GM10266 (cell line): ENCODE measurements around the gene MLLT3.

Experiments
- DNase-seq: peaks from one replicate; pipeline ENCODE4 v3.0.0; 2012; ENCODE audit errors: extremely low spot score
- TF ChIP-seq, protein P1 (sequence below): IDR thresholded peaks from 2 replicates; pipeline ENCODE4 v1.5.1; 2012; ENCODE audit warnings: mild to moderate bottlenecking, low read depth; ENCODE audit not compliant: control insufficient read depth, insufficient read depth; ENCODE audit errors: missing control alignments

MLLT3 gene

GRCh38 chr9:20387062-20387461 is 235.2 kb downstream of the MLLT3 start:
- no peak for DNase-seq
- TF ChIP-seq, protein P1, sequence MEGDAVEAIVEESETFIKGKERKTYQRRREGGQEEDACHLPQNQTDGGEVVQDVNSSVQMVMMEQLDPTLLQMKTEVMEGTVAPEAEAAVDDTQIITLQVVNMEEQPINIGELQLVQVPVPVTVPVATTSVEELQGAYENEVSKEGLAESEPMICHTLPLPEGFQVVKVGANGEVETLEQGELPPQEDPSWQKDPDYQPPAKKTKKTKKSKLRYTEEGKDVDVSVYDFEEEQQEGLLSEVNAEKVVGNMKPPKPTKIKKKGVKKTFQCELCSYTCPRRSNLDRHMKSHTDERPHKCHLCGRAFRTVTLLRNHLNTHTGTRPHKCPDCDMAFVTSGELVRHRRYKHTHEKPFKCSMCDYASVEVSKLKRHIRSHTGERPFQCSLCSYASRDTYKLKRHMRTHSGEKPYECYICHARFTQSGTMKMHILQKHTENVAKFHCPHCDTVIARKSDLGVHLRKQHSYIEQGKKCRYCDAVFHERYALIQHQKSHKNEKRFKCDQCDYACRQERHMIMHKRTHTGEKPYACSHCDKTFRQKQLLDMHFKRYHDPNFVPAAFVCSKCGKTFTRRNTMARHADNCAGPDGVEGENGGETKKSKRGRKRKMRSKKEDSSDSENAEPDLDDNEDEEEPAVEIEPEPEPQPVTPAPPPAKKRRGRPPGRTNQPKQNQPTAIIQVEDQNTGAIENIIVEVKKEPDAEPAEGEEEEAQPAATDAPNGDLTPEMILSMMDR: no peak

- TF ChIP-seq, protein P1: no peak
- DNase-seq: no peak
These were observed 237.7 kb downstream of the MLLT3 start for GRCh38 chr9:20384642-20385041.

- no peak for DNase-seq
- TF ChIP-seq, protein P1: no peak
These were observed 239.7 kb downstream of the MLLT3 start for GRCh38 chr9:20382460-20383071.

DNA sequence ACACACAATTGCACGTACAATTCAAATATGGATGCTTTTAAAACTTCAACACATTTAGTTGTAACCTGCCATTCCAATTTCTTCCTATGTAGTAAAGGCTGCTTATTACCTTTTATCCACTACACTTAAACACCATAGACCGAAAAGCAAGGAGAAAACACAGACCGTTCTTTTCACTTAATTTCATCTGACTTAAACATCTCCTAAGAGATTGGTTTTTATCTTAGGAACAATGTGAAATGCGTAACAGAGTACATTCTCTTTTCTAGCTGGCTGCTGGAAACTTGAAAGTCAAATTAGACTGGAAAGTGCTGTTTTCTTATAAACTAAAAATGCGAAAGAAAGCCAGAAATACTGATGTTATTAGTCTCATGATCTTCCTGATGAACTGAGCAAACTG is 241.8 kb downstream of the MLLT3 start:
- DNase-seq: no peak
- TF ChIP-seq, protein P1: no peak

GRCh38 chr9:20379804-20380225 is 242.5 kb downstream of the MLLT3 start:
- TF ChIP-seq, protein P1: no peak
- DNase-seq: no peak

- TF ChIP-seq, protein P1: no peak
These were observed 243.4 kb downstream of the MLLT3 start for GRCh38 chr9:20378851-20379250.

DNA sequence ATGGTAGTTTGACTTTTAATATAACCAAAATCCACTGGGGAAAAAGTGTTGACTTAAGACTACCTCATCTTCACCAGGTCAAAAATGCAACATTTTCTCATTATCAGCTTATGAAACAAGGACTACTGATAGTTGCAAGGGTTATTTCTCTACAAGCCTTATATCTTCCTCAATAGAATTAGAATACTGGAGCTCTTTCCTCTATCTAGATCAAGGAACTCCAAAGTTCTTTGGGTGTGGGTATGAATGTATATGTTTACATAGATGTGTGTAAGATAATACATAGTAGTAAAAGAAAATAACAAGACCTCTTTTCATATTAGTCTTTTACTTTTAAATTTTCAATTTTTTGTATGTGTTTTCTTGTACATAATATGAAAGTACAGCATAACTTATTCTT is 244.5 kb downstream of the MLLT3 start:
- TF ChIP-seq, protein P1: no peak
- DNase-seq: no peak

More at GRCh38 chr9:20378851-20379250, 243.4 kb downstream of the MLLT3 start:
- no peak for DNase-seq
